Activated CD4-positive, alpha-beta T cell treated with anti-CD3 and anti-CD28 coated beads, Interleukin-2, Interleukin-4, amounts not matched to agents 100 ng/mL and 50 ng/mL, durations not matched to agents 16 hours and 8 hours (primary cell): ENCODE measurements around the gene CFAP77.

ENCODE experiments used
- DNase-seq: peaks from one replicate; pipeline ENCODE4 v3.0.0-alpha.2; 2020; ENCODE audit warnings: low spot score

CFAP77 gene

DNA sequence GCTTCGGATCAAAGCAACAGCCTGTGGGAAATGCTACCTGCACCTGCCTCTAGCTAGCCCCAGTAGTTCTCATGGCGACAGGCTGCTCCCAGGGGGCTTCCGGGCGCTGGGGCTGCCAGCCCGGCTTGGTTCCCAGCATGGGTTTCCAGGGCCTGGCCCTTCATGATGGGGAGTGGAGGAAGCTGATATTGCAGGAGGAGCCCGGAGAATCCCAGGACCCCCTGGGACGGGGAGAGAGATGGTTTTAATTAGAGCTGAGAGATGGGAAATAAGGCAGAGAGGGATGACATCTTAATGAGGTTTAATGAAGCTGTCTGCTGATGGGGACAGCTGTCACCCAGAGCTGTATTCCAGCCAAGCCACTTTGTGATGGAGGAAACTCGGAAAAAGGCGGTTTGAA, 78.6 kb downstream of the CFAP77 start:
- no peak for DNase-seq

DNA sequence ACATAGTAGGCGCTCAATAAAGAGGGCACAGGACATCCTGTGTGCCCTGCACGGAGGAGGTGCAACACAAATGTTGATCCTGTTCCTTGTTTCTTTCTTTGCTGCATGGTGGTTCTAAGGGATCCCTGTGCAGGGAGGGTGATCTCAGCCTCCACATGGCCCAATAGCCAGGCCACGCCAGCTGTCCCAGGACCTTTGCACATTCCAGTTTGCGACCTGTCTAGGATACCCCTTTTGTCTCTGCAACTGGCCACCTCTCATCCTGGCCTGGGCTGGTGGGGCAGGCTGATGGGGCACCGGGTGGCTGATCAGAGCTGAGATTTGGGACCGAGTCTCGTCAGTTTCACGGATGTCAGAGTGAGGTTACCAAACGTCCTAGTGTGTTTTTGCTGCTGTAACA, 79.5 kb downstream of the CFAP77 start:
- DNase-seq, result no peak

DNA sequence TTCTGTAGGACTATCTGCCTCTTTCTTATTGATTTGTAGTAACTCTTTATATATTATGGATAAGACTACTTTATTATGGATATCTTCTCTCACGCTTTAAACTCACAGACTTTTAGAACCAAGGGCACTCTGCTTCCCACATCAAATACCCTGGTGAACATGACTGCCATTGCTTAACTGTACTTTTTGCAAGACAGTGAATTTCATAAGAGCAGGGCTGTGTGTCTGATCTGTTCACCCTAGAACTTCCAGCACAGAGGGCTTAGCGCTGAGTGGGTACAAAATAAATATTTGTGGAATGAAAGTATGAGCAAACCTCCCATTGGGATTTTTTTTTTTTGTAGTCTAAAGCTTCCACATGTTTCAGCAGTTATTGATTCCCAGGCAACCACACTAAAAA, 84.8 kb downstream of the CFAP77 start:
- DNase-seq, result no peak

DNA sequence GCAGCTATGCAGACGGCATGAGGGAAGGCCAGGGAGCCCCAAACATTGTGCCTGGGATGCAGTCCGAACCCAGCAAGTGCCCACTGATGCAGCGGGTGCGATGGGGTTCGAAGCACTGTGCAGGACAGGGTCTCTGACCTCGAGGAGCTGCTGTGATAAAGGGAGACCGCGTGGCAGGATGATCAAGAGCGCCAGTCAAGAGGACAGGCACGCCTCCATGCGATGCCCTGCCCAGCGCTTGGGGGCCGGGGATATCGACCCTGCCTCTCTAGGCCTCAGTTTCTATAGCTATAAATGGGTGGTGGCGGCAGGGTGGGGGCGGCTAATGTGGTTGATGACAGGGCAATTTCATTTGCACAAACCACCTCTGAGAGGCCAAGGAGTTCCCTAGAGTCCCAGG, 87.7 kb downstream of the CFAP77 start:
- no peak for DNase-seq

DNA sequence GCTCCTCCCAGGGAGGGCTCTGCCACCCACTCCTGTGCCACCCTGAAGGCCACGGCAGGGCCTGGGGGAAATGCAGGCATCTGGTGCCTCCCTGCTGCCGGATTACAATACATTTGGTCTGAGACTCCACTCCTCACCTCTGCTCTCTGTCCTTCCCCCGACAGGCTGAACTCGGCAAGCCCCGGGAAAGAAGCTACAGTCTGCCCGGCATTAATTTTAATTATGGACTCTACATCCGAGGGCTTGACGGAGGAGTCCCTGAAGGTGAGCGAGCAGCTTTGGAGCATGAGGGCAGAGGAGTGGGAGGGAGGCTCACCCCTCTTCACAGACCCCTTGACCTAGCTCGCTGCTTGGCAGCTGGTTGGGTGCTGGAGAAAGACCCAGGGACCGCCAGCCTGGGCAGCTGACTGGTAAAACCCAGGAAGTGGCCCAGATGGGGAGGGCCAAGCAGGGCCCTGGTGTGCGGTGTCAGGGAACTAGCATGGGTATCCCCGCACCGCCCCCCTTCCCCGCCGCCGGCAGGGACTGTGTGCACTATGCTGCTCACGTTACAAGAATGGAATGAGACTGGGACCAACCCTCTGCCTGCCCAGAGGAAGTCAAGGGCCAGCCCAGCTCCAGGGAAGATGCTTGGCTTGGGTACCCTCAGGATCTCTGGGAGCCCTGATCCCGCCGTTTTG, 88.7 kb downstream of the CFAP77 start:
- DNase-seq, result no peak

DNA sequence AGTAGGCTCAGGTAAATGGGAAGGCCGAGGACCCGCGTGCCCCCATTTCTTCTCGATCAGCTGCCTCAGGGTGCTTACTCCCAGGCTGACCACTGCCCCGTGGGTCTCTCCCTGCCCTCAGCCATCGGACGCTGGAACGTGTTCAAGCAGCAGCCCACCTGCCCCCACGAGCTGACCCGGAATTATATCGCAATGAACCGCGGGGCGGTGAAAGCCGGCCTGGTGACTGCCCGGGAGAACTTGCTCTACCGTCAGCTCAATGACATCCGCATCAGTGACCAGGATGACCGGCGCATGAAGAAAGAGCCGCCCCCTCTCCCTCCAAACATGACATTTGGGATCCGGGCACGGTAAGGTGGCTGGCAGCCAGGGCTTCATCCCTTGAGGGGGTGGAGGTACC, 89.2 kb downstream of the CFAP77 start:
- DNase-seq, result no peak

DNA sequence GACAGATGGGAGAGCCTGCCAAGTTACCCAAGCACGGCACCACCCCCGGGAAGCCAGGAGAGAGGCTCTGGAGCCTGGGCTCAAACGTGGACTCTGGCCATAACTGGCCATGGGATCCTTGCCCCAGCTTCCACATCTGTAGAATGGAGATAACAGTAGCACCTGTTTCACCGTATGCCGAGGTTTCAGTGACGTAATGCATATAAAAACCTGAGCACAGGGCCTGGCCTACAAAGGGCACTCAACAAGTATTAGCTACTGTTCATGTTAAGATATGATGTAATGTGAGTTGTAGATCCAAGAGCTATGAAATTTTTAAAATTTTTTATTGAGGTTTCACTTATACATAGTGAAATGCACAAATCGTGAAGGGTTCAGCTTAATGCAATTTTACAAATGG, 90.2 kb downstream of the CFAP77 start:
- no peak for DNase-seq

DNA sequence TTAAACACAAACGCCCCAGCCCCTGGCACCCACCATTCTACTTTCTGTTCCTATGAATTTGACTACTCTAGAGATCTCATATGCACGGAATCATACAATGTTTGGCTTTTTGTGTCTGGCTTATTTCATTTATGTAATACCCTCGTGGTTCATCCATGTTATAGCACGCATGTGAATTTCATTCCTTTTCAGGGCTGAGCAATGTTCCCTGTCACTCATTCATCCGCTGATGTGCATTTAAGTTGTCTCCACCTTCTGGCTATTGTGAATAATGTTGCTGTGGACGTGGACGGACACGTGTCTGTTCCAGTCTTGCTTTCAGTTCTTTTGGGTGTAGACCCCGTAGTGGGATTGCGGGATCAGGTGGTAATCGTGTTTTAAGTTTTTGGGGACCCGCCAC, 92.5 kb downstream of the CFAP77 start:
- no peak for DNase-seq

DNA sequence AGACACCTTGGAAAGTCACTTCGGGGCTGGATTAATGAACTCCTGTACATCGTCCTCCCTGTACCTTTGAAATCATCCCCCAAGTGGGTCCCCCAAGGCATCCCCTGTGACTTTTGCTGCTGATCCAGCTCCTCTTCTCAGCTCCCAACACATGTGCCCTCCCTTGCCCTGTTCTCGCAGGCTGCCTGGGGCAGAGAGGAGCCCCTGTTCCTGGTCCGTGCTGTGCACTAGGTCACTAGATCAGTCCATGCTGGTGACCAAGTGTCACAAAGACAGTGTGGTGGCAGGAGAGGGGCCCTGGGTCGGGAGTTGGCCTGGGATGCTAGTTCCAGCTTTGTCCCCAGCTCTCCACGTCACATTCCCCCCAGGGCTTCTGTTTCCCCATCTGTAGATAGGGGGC, 93.1 kb downstream of the CFAP77 start:
- no peak for DNase-seq

DNA sequence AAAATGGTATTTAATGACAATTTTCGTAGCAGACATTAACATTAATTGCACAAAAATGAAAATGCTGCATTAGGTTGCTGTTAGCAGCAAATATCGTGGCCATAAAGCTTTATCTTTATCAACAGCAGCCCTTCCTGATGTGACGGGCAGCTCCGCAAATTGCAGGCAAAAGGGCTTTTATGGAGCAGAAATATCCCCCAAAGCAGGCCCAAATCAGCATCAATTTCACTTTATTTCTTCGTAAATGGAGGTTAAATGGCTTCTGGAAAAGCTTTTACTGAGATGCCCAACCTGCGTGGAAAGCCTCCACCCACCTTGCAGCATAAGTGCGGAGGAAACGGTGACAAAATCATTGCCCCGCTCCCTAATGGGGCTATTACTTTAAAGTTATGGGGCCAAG, 94.5 kb downstream of the CFAP77 start:
- no peak for DNase-seq

DNA sequence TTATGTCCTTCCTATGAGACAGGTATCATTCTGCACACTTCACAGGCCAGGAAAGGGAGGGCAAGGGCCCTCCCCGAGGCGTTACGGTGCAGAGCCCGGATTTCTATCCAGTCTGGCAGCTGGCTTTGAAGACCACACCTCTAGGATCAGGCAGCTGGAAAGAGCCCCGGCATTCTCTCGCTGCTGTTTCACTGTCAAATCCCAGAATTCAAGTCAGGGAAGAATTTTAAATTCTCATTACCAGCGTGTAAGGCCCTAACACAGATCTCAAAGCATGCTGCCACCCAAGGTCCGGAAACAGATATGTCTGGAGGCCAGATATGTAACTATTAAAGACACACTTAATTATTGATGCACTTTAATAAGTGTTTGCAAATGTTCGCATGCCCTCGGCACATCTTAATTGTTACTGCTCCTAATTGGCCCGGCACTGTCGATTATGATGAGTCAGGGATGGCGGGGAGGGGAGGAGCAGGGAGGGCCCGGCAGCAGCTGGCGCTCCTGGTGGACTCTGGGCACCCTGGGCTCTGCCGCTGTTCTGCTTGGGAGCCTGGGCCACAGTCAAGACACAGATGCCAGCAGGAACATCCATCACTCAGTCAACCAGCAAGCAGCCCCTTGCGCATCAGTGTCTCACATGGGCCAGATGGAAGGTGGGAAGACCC, 96.1 kb downstream of the CFAP77 start:
- DNase-seq, result no peak

DNA sequence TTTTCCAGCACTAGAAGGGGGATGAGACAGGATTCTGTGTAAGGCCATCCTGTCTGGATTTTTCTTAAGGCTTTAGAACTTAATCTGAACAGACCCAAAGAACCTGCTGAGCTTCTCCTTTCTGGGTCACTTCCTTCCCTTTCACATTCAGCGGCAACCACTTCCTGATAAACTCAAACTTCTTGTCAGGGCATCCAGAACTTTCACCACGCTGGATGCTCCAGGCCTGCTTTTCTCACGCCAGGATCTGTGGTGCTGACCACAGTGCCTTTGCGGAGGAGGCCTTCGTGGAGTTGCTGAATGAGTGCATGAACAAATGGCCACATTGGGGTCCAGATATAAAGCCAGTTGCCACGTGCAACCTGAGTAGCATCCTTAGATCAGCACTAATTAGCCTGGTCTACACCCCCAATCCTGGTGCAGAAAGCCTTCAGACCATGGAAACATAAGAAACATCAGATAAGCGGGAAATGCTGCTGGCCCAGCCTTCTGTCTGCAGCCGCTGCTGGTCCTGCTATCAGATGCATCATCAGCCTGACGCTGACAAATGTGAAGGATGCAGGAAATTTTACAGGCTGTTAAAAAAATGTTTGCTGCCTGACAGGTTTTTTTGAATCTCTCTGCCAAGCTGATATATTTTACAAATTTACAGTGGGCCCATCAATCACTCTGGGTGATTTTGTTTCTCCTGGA, 97.1 kb downstream of the CFAP77 start:
- DNase-seq, result no peak

DNA sequence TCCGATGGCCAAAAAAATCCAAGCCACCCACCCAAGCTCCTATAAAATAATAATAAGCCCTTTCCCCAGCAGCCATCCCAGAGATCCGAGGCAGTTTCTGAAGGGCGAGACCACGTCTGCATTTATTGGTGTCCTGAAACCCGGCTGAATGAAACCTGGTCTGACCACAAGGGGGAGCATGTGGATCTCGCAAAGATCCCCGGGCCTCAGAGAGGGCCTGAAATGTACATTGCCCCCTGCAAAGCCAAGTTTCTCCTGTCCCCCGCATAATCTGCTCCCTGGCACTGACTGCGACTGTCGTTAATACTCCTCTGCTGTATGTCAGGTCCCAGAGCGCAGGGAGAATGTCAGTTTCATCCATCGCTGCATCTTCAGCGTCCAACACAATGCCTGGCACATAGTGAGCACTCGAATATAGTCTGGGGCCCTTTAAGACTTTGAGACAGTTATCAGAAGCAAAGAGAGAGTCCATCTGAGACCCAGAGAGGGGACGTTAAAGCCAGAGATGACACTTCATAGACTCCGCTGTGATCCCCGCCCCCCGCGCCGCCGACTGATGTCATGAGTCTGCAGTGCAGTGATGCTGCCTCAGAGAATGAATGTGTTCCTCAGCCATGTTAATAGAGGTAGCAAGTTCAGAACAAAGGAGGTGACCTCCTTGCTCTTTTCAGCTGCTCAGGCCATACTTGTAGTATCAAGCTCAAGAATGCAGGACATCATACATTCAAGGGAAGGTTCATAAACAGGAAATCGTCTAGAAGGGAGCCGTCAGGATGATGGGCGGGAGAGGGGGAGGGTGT, 97.9 kb downstream of the CFAP77 start:
- peak; percentile 62 for DNase-seq

DNA sequence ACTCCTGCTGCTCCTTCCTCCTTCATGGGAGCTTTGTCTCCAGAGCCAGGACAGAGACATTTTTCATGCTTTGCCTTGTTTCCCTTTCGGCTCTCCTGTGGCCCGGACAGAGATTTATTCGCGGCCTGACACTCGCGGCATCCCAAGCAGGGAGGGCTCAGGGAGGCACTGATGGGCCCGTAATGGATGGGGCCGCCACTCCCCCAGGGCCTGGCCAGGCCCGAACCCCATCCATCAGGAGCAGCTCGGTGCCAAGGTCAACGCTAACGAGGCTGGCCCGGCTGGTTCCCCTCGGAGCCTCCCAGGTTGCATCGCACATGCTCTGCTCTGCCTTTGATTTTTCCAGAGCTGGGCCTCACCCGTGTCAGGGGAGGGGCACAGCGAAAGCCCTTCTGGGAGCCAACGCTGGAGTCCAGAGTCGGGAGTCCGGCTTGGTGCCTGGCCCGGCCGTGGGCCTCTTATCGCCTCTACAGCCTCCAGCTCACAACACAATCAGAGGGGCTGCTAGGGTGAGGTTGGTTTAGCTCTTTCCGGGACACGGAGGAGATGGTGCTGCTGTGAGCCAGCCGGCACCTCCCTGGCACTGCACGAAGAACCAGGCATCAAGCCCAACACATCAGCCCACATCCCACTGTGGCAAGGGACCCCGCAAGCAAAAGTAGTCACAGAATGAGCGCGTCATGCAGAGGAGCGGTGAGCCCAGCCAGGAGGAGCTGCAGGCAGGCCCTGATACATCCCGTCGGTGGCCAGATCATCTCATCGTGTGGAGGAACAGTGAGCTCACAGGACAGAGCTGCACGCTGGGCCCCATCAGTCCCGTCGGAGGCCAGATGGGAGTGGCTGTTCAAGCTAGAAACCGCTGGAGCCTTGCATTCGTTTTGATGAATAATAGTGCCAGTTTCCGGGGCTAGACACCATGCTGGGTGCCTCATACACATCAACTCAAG, 100.2 kb downstream of the CFAP77 start:
- DNase-seq, result no peak

DNA sequence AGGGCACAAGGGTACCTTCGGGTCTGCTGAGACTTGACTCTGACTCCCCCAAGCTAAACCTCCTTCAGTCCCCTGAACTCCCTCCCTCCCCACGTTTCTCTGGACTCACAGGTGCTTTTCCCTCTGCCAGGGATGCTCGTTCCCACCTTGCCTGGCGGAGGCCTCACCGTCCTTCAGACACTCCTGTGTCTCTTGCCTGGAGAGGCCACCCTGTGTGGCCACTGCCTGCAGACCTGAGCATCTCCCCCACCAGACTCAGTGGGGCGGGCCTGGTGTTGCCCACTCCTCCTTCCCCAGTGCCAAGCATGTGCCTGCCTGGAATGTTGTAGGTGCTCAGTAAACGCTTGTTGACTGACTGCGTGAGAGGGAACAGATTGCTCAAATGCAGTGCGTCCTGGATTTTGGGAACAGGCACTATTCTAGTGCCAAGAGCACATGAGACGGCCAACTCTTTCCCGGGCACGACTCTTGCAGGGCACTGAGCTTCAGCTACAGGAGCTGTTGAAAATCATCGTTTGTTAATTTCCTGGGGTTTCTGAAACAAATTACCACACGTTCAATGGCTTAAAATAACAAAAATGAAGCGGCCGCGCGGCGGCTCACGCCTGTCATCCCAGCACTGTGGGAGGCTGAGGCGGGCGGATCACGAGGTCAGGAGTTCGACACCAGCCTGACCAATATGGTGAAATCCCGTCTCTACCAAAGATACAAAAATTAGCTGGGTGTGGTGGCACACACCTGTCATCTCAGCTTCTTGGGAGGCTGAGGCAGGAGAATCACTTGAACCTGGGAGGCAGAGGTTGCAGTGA, 101.4 kb downstream of the CFAP77 start:
- DNase-seq, result no peak

DNA sequence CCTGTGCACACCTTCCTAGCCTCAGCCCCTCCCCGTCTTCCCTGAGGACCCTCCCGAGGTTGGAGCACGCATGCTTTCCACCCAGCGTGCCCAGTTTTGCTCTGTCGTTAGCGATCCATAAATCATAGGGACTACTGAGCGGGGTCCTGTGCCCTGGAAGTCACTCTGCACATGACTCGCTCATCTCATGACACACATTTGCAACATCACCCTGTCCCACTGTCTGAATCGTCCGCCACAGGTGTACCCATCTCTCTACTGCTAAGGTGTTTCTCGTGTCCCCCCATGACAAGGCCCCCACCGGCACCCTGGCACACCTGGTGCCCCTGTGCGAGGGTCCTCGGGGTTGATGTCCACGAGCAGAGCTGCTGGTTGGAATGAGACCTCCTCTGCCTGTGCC, 103.4 kb downstream of the CFAP77 start:
- no peak for DNase-seq

DNA sequence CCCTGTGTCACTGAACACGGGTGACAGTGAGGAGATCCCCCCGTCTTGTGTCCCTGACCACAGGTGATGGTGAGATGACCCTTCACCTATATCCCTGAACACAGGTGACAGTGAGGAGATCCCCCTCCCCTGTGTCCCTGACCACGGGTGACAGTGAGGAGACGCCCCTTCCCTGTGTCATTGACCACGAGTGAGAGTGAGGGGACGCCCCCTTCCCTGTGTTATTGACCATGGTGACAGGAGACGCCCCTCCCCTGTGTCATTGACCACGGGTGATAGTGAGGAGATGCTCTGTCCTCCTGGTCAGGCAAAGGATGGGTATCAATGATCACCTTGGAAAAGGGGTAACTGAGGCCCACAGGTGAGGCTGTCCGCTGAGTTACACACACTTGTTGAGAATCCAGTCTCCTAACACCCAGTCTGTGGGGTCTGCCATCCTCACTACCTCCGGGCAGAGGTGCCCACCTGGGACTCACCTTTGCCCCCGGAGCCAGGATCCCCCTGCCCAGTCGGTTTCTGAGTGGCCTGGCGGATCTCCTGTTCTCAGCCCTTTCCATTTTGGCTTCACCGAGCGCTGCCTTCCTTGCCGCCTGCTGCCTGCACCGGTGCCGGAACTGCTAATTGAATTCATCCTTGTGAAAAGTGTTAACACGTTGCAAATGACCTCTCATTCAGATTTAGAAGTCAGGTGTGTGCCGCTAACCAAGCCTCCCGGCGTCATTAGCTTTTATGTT, 104.2 kb downstream of the CFAP77 start:
- DNase-seq, result no peak

DNA sequence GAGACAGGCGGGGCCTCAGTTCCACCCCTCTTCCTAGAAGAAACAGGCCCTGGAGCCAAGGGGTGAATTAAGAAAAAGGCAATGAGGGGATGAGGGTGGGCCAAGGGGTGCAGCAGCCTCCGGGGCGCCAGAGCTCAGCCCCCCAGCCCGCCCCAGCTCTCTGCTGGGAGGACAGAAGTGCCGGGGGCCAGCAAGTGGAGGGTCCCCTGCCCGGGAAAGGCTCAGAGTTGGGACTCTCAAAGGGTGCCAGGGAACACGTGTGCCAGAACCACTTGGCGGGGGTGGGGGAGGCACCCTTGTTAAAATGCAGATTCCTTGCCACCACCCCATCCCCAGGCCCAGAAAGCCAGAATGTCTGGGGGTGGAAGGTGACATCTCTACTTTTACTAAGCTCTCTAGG, 104.8 kb downstream of the CFAP77 start:
- DNase-seq, result no peak

DNA sequence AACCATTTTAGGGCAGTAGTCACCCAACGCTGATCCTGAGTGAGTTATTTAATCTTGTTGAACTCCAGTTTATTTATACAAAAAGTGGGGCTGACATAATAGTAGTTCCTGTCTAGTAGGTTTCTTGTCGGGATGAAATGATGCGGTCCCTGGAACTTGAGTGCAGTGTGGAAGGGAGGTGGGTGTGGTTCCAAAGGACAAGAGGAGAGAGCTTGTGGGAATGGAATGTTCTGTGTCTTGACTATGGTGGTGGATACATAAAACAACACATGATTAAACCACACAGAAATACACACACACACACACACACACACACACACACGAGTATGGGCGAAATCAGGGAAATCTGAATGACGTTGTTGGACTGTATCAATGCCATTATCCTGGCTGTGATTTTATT, 106.3 kb downstream of the CFAP77 start:
- DNase-seq, result no peak

DNA sequence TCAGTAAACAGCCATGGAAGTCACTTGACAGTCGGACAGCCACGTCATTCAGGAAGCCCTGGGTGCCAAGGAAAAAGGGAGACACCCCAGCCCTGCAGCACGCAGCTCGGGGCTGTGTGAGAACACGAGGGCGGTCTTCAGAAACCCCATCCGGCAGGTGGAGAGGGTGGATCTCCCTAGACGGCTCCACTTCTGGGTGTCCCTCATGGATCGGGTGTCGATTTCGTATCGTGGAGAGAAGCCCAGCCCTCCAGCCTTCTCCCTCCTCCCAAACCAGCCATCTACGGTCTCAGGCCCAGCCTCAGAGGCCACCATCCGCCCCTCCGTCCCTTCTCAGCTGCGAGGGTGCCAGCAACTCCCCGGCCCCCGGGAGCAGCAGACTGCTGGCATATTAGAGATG, 106.9 kb downstream of the CFAP77 start:
- DNase-seq, result no peak
